HepG2 (cell line): Measurements from ENCODE around the gene TIMELESS. TPM values are rescaled to one million over a fixed set of nuclear protein-coding genes. Genes with fewer than 3 reads are reported as not detected.

Experiments used
- ATAC-seq: fragments of 200-7000 bp; cut with Tn5 transposase; 3 replicates; pipeline ENCODE4 v1.9.1; 2020; ENCODE audit warnings: mild to moderate bottlenecking, moderate library complexity
- BruUV-seq: library from RNA; stranded (reverse); fragments of 400-500 nt; replicated peaks from 2 replicates; lab custom pipeline; 2021; lab: Mats Ljungman, UMichigan
- CTCF ChIA-PET: fragments of 300-600 bp; formaldehyde crosslinking; extraction: SDS; loops from one replicate; lab custom pipeline; 2021; ENCODE audit warnings: low total read pairs, inconsistent platforms, low intra/inter-chr PET ratio; lab: Yijun Ruan, JAX
- POLR2A ChIA-PET: fragments of 350-600 bp; sonication (Branson Sonifier 250); formaldehyde crosslinking; loops from one replicate; lab custom pipeline; 2020; ENCODE audit warnings: antibody characterized with exemption, inconsistent platforms; lab: Yijun Ruan, JAX
- DNase-seq: peaks from one replicate; pipeline ENCODE4 v3.0.0-alpha.2; 2015; ENCODE audit warnings: low spot score
- FAIRE-seq: peaks from 3 replicates; lab custom pipeline; 2011; peaks lifted over from hg19 to GRCh38; lab: Jason Lieb, UNC
- H2AFZ ChIP-seq: one replicate; pipeline ENCODE4 v1.6.1; 2011; ENCODE audit warnings: low read length, inconsistent platforms
- H3K27ac ChIP-seq: fragments of 300-600 bp; 3 replicates; pipeline ENCODE4 v1.8.0; 2011; ENCODE audit warnings: mixed run types, mild to moderate bottlenecking, mixed read lengths, low read length, inconsistent platforms; ENCODE audit not compliant: insufficient read depth; ENCODE audit errors: extremely low read length
- H3K27me3 ChIP-seq, 2 experiments: fragments of 200-600 bp in 1 of 2; 2 replicates in 1 of 2; 3 replicates in 1 of 2; pipeline versions ENCODE4 v1.6.0 to v1.8.0; 2011; ENCODE audit warnings: low read length in 2 of 2, mild to moderate bottlenecking in 2 of 2, moderate library complexity in 2 of 2, inconsistent platforms in 1 of 2; ENCODE audit not compliant: insufficient read depth in 2 of 2, control insufficient read depth in 1 of 2
- H3K36me3 ChIP-seq, 2 experiments: fragments of 200-600 bp in 1 of 2; replicated peaks in 1 of 2; 2 replicates in 1 of 2; 3 replicates in 1 of 2; pipeline versions ENCODE4 v1.5.1 to v1.8.0; 2011; ENCODE audit warnings: low read length in 2 of 2, inconsistent platforms in 1 of 2; ENCODE audit not compliant: insufficient read depth in 2 of 2, control insufficient read depth in 1 of 2
- H3K4me1 ChIP-seq: 2 replicates; pipeline ENCODE4 v1.5.1; 2012; ENCODE audit warnings: low read length, inconsistent platforms; ENCODE audit not compliant: insufficient read depth
- H3K4me2 ChIP-seq: 2 replicates; pipeline ENCODE4 v1.6.0; 2011; ENCODE audit warnings: low read depth, low read length, inconsistent platforms
- H3K4me3 ChIP-seq, 3 experiments: fragments of 200-600 bp in 1 of 3; sonication (generic), shearing (Covaris generic) in 1 of 3; replicated peaks in 1 of 3; 2 replicates each; pipeline ENCODE4 v1.5.1; 2011 to 2016; ENCODE audit warnings: low read length in 3 of 3, inconsistent platforms in 2 of 3, low read depth in 2 of 3, mild to moderate bottlenecking in 2 of 3, control low read depth in 1 of 3, mixed read lengths in 1 of 3; ENCODE audit not compliant: insufficient read depth in 1 of 3
- H3K79me2 ChIP-seq: one replicate; pipeline ENCODE4 v1.6.1; 2011; ENCODE audit warnings: low read length, inconsistent platforms; ENCODE audit not compliant: insufficient read depth
- H3K9ac ChIP-seq: 2 replicates; pipeline ENCODE4 v1.6.0; 2011; ENCODE audit warnings: mild to moderate bottlenecking, low read depth, low read length, inconsistent platforms; ENCODE audit not compliant: insufficient read depth
- H3K9me3 ChIP-seq: 2 replicates; pipeline ENCODE4 v1.5.1; 2012; ENCODE audit warnings: mild to moderate bottlenecking, low read length
- H4K20me1 ChIP-seq: 2 replicates; pipeline ENCODE4 v1.6.0; 2011; ENCODE audit warnings: inconsistent platforms, mild to moderate bottlenecking, low read length, moderate library complexity; ENCODE audit not compliant: insufficient read depth
- DNMT1 ChIP-seq: sonication (generic); formaldehyde crosslinking; IDR thresholded peaks from 2 replicates; pipeline ENCODE4 v1.5.1; 2020; ENCODE audit warnings: mild to moderate bottlenecking, missing genetic modification reagents
- GFI1 ChIP-seq: sonication (generic); formaldehyde crosslinking; IDR thresholded peaks from 2 replicates; pipeline ENCODE4 v1.5.0; 2020; ENCODE audit warnings: missing genetic modification reagents, mild to moderate bottlenecking, borderline replicate concordance
- GRHL1 ChIP-seq: sonication (generic); formaldehyde crosslinking; conservative IDR thresholded peaks from 2 replicates; pipeline ENCODE4 v1.8.0; 2022; ENCODE audit warnings: missing genetic modification reagents
- HNF4A ChIP-seq: sonication (generic); formaldehyde crosslinking; IDR thresholded peaks from 2 replicates; pipeline ENCODE4 v1.4.0; 2020; ENCODE audit warnings: missing genetic modification reagents
- KAT2B ChIP-seq: fragments of 150-350 bp; IDR thresholded peaks from 2 replicates; pipeline ENCODE4 v1.6.1; 2014; ENCODE audit warnings: low read depth, low read length, borderline replicate concordance
- RELA ChIP-seq: sonication (generic); formaldehyde crosslinking; IDR thresholded peaks from 2 replicates; pipeline ENCODE4 v1.4.0; 2020; ENCODE audit warnings: missing genetic modification reagents
- SSRP1 ChIP-seq: IDR thresholded peaks from 2 replicates; pipeline ENCODE4 v1.6.1; 2016; ENCODE audit warnings: control low read depth
- ZFP41 ChIP-seq: sonication (generic); formaldehyde crosslinking; IDR thresholded peaks from 2 replicates; pipeline ENCODE4 v1.4.0; 2020; ENCODE audit warnings: mild to moderate bottlenecking, missing genetic modification reagents, borderline replicate concordance
- ZNF343 ChIP-seq: sonication (generic); formaldehyde crosslinking; IDR thresholded peaks from 2 replicates; pipeline ENCODE4 v1.4.0; 2020; ENCODE audit warnings: mild to moderate bottlenecking, missing genetic modification reagents
- whole genome bisulfite sequencing: methylation state at CpG from one replicate; pipeline ENCODE4 v1.1.6; 2017; ENCODE audit warnings: low lambda C conversion rate; 5-methylcytosine and 5-hydroxymethylcytosine counted together
- in situ Hi-C: cut with HindIII; loops from 2 replicates; pipeline ENCODE4 v1.10.0; 2017; ENCODE audit warnings: low pct_unique_long_range_greater_than_20kb; ENCODE audit not compliant: extremely low pct_ligation_motif_present
- intact Hi-C: fragments of 100-400 bp; cut with micrococcal nuclease; formaldehyde crosslinking; loops from one replicate; pipeline ENCODE4 v1.10.0; 2022; ENCODE audit not compliant: unreplicated experiment
- polyA plus RNA-seq, 8 experiments: library from polyadenylated mRNA; depleted of rRNA in 3 of 8; stranded (reverse) in 7 of 8; unstranded in 1 of 8; fragments of >200 nt; fragmentation: Illumina TruSeq in 4 of 8; extraction: Trizol in 4 of 8; gene quantifications; 2 replicates each; pipeline versions ENCODE4 v1.2.1 to v1.2.3, GENCODE V29; 2011 to 2016; ENCODE audit warnings: low read depth in 4 of 8, missing spikeins in 1 of 8, mixed read lengths in 1 of 8; ENCODE audit not compliant: insufficient read depth in 1 of 8
- total RNA-seq, 5 experiments: library from RNA; depleted of rRNA; stranded (reverse); fragments of >200 nt; fragmentation: Illumina TruSeq; extraction: Trizol; gene quantifications; 2 replicates each; pipeline ENCODE4 v1.2.3, GENCODE V29; 2016; ENCODE audit warnings: low read depth in 1 of 5
- TF ChIP-seq, protein P1 (sequence below): sonication (generic); formaldehyde crosslinking; IDR thresholded peaks from 2 replicates; pipeline ENCODE4 v1.9.0; 2021; ENCODE audit warnings: missing genetic modification reagents, borderline replicate concordance
- TF ChIP-seq, protein P2 (sequence below): sonication (generic); formaldehyde crosslinking; IDR thresholded peaks from 2 replicates; pipeline ENCODE4 v1.5.0; 2020; ENCODE audit warnings: mild to moderate bottlenecking, missing genetic modification reagents

TIMELESS gene
- total and polyA plus RNA-seq, 2 of the 13 experiments (the other 11 are each of a cell fraction or from before 2014, with no cell fraction given), result 4.0 to 20.3 TPM

GRCh38 chr12:56461235-56462159, 12.3 kb upstream of the TIMELESS start:
- peaks cover 62% of the 10 kb centered on the region for H3K4me1 ChIP-seq
- ChIA-PET POLR2A (interaction anchor here (0.7 to 3.6 kb wide), 6 partner anchors 12 to 145 kb away, joined by 3 to 17 read pairs (median 12); partner anchors contain the start of genes CNPY2, GLS2, PAN2 and STAT2), CTCF (no interaction called here)
- H4K20me1 ChIP-seq, result no peaks in the 10 kb centered on the region
- intact Hi-C loops (loop anchor here (5.0 kb wide), 1 partner anchor 269 kb away; no protein-coding TSS in a partner anchor), in situ Hi-C loops (loop anchor here (5.0 to 10.0 kb wide), 2 partner anchors 144 to 267 kb away; partner anchors contain the start of gene CNPY2)
- H3K4me2 ChIP-seq, result peak overlapping the region; percentile 5; the same call in 1 of the 2 replicates
- no peaks in the 10 kb centered on the region for H3K36me3 ChIP-seq
- no TSS peak for BruUV-seq
- H3K27ac ChIP-seq, result peak overlapping the region; percentile 54
- no peak overlapping the region for H3K9ac ChIP-seq
- H2AFZ ChIP-seq, result no peak overlapping the region
- ATAC-seq (no peak), FAIRE-seq (no peak), DNase-seq (peak; percentile 67)
- H3K79me2 ChIP-seq, result no peaks in the 10 kb centered on the region
- WGBS, result 31% methylated on average over 11 of the region's 11 CpGs
- H3K9me3 ChIP-seq, result no peaks in the 10 kb centered on the region
- H3K27me3 ChIP-seq, result no peaks in the 10 kb centered on the region
- H3K4me3 ChIP-seq, result no peak overlapping the region
- TF ChIP-seq ZFP41 (CRISPR knock-in tag) (no peak), HNF4A (peak; percentile 54; the same call in 1 of the 2 replicates), RELA (CRISPR knock-in tag) (no peak), DNMT1 (CRISPR knock-in tag) (no peak), ZNF343 (CRISPR knock-in tag) (no peak), KAT2B (no peak), GRHL1 (no peak), GFI1 (CRISPR knock-in tag) (no peak), SSRP1 (CRISPR knock-in tag) (no peak)
- TF ChIP-seq, protein P1, sequence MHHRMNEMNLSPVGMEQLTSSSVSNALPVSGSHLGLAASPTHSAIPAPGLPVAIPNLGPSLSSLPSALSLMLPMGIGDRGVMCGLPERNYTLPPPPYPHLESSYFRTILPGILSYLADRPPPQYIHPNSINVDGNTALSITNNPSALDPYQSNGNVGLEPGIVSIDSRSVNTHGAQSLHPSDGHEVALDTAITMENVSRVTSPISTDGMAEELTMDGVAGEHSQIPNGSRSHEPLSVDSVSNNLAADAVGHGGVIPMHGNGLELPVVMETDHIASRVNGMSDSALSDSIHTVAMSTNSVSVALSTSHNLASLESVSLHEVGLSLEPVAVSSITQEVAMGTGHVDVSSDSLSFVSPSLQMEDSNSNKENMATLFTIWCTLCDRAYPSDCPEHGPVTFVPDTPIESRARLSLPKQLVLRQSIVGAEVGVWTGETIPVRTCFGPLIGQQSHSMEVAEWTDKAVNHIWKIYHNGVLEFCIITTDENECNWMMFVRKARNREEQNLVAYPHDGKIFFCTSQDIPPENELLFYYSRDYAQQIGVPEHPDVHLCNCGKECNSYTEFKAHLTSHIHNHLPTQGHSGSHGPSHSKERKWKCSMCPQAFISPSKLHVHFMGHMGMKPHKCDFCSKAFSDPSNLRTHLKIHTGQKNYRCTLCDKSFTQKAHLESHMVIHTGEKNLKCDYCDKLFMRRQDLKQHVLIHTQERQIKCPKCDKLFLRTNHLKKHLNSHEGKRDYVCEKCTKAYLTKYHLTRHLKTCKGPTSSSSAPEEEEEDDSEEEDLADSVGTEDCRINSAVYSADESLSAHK (CRISPR knock-in tag), result no peak
- TF ChIP-seq, protein P2, sequence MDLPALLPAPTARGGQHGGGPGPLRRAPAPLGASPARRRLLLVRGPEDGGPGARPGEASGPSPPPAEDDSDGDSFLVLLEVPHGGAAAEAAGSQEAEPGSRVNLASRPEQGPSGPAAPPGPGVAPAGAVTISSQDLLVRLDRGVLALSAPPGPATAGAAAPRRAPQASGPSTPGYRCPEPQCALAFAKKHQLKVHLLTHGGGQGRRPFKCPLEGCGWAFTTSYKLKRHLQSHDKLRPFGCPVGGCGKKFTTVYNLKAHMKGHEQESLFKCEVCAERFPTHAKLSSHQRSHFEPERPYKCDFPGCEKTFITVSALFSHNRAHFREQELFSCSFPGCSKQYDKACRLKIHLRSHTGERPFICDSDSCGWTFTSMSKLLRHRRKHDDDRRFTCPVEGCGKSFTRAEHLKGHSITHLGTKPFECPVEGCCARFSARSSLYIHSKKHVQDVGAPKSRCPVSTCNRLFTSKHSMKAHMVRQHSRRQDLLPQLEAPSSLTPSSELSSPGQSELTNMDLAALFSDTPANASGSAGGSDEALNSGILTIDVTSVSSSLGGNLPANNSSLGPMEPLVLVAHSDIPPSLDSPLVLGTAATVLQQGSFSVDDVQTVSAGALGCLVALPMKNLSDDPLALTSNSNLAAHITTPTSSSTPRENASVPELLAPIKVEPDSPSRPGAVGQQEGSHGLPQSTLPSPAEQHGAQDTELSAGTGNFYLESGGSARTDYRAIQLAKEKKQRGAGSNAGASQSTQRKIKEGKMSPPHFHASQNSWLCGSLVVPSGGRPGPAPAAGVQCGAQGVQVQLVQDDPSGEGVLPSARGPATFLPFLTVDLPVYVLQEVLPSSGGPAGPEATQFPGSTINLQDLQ (CRISPR knock-in tag), result no peak
